GM18873 (cell line): Measurements from ENCODE around the gene HMBS.
"Not testable (repeated sequence)": the region's sequence is repeated elsewhere in the genome, so short reads cannot be mapped to it uniquely, and the experiment has no call there.

ENCODE experiments used
- ATAC-seq: cut with Tn5 transposase; IDR thresholded peaks from one replicate; pipeline ENCODE4 v1.9.1; 2021; ENCODE audit warnings: mild to moderate bottlenecking, moderate library complexity, moderate number of reproducible peaks; ENCODE audit not compliant: unreplicated experiment, low FRiP score

HMBS gene

DNA sequence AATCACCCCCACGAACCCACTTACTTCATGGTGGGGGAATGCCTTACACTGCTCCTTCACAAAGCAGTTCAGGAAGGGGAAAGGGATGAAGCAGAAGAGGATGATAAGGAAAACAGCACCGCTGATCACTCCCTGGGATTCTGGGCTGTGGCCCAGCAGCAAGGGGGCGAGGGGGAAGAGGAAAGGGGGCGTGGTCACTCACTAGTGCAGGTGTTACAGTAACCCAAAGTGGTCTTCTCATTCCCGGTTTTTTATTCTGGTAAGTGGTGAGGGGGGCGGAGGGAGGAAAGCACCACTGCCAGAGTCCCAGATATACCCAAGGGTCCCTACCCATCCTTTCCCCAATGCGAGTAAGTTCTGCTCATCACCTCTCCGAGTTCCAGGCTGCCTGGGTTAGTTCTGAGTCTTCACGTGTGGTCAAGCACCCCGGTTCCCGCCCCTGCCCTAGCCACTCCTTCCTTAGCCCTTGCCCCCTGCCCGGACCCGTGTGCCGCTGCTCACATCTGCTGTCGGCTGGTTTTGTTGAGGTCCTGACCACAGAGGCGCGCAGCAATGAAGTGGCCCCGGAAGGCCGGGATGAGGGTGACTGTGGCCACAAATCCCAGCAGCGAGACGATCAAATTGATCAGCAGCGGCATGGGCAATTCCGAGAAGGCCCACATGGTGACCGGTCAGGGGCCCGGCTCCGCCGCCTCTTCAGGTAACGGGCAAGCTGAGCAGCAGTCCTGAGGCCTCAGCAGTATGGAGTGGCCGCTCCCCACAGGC, 16.5 kb downstream of the HMBS start:
- no peak for ATAC-seq

DNA sequence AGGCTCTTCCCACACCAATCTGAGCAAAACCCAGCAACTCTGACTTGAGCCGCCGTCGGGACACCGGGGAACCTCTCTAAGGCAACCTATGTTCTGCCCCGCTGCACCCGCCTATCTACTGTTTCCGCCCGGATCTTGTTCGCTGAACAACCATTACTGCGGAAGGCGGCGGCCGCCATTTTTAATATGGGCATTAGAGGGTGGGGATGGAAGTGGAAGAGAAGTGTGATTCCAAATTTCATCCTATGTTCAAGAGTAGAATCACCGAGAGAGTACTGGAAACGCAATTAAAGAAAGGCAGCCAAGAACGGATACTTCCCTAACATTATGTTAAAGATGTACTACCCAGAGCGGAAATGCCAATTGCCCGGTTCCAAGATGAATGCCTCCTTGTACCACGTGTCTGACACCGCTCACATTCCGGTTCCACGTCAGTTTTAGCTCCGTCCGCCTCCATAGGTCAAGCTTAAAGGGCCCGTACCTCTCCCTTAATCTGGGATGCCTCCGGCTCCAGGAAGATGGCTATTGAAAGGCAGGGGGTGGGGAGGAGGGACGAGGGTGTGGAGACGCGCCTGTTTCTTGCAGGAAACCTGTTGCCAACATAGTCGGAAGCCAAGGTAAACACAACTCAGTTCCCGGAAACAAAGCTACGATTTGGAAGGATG, 17.2 kb downstream of the HMBS start, which contains the start of gene DPAGT1:
DPAGT1 (minus strand) TSS at position 95 of the 665 bp plus-strand sequence. CDS start 198 bp downstream, outside the sequence.
- peak; percentile 74 for ATAC-seq

DNA sequence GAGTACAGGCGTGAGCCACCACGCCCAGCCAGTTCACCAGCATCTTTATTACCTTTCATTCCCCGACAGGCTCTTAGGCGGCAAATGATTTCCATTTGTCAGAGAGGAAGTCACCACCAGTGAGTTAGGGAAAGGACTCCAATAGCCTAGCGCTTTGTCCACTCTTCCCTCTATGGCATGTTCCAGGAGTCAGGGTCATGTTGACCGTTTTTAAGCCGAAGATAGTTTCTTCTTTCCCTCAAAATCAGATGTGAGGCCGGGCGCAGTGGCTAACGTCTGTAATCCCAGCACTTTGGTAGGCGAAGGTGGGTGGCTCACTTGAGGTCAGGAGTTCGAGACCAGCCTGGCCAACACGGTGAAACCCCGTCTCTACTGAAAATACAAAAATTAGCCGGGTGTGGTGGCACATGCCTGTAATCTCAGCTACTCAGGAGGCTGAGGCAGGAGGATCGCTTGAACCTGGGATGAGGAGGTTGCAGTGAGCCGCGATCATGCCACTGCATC, 18.5 kb downstream of the HMBS start:
- not testable (repeated sequence) for ATAC-seq

DNA sequence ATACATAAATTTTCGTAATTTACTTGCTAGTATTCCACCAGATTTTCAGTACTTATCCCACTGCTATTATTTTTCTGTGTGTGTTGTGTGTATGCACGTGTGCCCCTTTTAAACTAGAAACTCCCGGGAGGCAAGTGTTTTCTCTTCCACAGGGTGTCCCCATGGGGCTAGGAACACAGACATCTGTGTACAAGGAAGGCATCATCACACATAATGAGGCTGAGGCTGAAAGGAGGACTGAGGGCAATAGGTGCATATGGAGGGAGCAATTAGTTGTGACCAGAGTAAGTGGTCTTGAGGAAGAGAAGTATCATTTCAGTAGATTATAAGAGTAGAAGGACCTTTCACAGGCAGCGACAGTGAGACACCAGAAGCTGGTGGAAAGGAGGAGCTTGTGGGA, 19.1 kb downstream of the HMBS start:
- ATAC-seq = no peak

DNA sequence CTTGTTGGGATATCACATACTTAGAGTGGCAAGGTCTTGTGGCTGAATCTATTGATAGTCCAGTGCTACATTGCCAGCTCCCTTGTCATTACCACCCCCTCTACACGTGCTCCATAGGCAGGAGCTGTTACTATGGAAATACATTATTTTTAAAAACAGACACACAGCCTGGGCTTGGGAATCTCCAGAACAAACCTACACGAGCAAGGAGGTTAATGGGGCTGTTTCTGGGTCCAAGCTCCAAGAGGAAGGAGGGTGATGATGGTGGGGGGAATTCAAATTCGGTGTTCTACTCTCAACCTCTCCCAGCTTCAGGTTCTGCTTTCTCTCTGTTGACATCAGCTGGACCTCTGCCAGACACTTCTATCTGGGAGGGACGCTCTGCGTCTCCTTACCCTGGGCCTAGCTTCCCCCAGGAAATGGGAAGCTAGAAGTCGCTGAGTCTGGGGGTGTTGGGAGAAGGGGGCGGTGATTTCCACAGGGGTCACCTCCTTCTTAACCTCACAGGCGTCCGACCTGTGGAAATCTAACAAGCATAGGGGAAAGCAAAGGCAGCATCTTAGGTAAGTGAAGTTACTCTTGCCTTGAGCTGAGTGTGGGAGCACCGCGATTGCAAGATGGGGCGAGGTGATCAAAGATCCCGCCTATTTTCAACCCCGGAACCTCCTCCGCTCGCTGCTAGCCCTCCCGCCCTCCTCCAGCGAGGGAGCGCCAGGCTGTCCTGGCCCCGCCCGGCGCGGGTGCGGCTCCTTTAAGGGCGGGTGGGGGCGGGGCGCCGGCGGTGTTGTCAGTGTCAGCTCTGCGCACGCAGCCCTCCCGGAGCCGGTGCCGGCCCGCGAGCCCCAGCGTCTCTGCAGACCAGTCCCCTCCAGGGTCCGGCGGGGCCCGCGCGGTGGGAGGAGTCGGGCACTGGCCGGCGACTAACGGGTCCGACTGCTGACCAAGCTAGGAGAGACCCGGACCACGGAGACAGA, 22.2 kb downstream of the HMBS start, which contains the start of gene C2CD2L:
C2CD2L (plus strand) TSS at position 781 of the 974 bp plus-strand sequence. CDS start 398 bp downstream, outside the sequence.
- peak; percentile 55 for ATAC-seq

DNA sequence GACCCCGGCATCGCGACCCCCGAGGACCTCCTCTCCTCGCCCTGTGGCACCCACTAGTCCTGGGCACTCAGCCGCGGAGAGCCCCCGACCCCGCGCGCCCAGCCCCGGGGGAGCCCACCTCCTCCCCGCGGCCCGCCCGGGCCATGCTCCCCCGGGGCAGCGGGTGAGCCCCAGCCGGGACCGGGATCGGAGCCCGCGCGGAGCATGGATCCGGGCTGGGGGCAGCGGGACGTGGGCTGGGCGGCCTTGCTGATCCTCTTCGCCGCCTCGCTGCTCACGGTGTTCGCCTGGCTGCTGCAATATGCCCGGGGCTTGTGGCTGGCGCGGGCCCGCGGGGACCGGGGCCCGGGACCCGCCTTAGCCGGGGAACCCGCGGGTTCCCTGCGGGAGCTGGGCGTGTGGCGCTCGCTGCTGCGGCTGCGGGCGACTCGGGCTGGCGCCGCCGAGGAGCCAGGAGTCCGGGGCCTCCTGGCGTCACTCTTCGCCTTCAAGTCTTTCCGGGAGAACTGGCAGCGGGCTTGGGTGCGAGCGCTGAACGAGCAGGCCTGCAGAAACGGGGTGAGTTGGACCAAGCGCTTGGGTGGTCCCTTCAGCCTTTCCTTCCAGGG, 23.0 kb downstream of the HMBS start:
- ATAC-seq = peak; percentile 14

DNA sequence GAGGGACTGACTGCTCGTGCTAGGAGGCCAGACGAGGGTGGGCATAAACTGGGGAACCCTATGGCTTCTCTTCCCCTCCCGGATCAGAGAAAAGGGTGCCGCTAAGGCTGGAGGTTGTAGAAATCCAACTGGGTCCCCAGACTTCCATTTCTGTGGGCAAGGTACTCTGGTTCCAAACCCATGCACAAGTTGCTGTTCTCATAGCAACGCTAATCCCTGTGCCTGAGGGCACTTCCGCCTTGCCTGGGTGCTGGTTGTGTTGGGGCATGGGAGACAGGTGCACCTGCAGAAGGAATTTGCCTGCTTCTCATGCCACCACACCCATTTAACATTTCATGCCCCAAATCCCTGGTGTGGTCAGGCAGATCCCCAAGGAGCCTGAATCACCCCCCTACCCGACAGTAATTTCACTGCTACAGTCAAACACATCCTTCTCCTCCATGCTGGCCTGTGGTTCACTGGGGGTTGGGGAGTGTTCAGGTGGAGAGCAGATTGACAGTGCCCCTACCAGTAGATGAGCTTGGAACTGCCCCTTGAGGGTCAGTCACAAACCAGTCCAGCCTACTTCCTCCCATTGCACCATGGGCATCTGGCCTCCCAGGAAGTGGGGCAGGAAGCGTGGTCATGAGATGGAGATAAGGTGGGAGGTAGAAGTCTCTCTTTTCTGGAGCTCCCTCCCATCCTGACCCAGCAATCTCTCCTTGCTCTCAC, 23.6 kb downstream of the HMBS start:
- no peak for ATAC-seq

DNA sequence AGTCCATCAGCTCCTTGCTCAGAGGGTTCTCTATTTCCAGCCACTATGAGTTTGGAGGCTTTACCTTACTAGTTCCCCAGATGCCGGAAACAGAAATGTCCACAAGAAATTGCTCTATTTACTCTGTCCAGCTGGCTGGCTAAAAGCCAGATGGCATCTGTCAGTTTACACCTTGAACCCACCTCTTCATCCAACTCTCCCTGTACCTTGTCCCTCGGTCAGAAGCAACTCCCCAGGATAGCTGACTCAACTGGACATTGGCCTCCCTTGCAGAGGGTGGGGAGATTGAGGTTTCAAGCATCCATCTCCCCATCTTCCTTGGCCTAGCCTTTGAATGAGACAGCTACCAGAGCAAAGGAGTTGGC, 24.2 kb downstream of the HMBS start:
- no peak for ATAC-seq

DNA sequence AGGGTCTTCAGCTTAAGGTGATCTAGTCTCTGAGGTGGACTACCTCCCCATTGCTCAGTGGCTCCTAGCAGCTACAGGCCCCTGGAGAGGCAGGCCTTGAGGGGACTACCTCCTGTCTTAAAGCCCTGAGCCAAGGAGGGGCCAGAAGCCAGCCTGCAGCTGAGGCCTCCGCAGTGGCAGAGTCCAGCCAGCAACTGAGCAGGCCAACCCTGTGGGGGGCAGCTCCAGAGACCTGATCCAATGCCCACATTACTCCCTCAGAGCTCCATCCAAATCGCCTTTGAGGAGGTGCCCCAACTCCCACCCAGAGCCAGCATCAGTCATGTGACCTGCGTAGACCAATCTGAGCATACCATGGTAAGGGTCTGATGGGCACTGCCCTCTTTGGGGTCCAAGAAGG, 25.2 kb downstream of the HMBS start:
- ATAC-seq = no peak

DNA sequence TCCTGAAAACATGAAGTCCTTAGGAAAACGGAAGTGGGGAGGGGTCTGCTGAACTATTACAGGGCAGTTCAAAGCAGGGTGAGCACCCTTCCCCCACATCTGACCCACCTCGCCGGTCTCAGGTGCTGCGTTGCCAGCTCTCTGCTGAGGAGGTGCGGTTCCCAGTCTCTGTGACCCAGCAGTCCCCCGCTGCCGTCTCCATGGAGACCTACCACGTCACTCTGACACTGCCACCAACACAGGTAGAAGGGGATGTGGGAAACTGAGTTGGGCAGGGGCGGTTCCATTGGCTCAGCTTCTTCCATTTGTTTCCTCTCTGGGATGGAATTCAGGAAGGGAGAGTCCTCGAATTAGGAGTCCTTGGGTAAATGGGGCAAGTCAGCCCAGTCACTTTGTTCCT, 25.8 kb downstream of the HMBS start:
- no peak for ATAC-seq

DNA sequence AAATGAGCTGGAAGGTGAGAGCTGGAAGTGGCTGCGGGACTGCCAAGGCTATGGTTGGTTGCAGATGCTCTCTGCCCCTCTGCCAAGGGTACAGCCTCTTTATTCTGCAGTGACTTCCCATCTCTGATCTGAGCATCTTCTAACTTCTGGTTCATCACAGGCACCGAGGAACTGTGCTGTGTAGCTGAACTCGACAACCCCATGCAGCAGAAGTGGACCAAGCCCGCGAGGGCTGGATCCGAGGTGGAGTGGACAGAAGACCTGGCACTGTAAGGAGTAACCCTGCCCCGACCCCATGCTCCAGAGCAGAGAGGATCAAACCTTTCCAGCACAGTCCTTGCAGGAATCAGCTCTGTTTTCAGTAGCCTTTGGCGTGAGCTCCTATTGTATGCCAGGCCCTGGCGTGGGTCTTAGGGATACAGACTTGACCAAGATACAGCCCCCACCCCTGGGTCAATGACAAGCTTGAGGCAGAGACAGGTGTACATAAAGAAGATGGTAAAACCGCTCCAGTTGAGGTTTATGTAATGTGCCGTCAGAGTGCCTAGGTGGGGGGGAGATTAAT, 26.8 kb downstream of the HMBS start:
- ATAC-seq = no peak

DNA sequence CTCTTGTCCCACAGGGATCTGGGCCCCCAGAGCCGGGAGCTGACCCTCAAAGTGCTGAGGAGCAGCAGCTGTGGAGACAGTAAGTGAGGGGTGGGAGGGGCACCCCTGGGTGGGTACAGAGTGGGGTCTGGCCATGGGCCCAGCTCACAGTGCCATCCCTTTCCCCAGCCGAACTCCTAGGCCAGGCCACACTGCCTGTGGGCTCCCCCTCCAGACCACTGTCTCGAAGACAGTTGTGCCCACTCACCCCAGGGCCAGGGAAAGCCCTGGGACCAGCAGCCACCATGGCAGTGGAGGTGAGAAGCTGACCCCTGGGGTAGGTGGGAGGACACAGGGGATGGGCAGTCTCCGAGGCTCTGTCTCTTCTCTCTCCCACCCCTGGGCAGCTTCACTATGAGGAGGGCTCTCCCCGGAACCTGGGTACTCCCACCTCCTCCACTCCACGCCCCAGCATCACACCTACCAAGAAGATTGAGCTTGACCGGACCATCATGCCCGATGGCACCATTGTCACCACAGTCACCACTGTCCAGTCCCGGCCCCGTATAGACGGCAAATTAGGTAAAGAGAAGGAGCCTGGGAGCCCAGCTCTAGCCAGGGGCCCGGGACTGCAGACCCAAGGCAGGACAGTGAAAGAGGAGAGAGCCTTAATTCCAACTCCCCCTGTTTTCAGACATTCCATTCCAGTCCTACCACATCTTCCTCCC, 27.8 kb downstream of the HMBS start:
- ATAC-seq = no peak

DNA sequence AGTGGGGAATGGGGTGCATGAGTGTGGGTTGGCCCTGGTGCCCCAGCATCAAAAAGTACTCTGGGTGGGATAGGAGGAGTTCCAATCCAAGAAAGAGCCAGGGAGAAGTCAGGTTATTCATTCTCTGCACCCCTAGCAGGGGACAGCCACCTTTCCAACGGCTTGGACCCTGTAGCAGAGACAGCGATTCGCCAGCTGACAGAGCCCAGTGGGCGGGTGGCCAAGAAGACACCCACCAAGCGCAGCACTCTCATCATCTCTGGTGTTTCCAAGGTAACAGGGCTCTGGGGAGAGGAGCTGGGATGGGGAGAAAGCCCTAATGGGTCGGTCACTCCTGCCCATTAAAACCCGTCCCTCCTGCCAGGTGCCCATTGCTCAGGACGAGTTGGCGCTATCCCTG, 29.0 kb downstream of the HMBS start:
- ATAC-seq = no peak

DNA sequence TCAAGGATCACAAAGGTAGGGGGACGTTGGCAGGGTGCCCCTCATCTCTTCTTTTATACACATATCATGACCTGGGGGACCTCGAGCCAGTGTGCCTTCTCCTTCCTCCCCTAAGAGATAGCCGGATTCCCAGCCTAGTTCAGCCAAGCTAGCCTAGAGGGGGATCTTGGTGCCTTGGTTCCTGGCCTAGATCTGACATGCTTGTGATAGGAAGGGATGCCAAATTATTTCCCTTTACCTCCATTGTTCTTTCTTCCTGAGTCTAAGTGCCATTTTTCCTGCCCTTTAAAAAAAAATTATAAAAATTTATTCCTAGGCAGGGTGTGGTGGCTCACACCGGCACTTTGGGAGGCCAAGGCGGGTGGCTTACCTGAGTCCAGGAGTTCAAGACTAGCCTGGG, 29.7 kb downstream of the HMBS start:
- no peak for ATAC-seq

DNA sequence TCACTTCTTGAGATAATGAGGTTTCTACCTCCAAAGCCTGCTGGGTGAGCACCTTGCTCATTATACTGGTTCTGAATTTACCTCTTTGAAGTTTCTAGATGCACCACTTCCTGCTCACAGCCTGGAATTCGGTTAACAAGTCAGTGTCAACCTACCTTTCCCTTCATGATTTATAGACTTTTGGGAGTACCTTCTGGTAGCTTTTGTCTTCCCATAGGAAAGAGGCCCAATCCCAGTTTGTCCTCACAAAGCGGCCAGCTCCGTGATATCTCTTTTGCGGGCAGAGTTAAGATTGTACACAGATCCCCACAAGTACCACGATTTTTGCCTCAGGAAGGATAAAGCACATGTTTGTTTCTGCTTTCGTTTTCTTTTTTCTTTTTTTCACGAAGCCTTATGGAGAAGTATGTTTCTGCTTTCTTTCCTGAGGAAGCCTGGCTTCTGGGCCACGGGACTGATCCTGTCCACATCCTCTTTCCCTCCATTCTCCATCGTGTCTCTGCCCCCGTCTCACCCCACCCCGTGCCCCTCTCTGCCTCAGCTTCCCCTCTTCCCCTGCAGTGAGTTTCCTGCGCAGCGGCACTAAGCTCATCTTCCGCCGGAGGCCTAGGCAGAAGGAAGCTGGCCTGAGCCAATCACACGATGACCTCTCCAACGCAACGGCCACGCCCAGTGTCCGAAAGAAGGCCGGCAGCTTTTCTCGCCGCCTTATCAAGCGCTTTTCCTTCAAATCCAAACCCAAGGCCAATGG, 31.0 kb downstream of the HMBS start:
- no peak for ATAC-seq

DNA sequence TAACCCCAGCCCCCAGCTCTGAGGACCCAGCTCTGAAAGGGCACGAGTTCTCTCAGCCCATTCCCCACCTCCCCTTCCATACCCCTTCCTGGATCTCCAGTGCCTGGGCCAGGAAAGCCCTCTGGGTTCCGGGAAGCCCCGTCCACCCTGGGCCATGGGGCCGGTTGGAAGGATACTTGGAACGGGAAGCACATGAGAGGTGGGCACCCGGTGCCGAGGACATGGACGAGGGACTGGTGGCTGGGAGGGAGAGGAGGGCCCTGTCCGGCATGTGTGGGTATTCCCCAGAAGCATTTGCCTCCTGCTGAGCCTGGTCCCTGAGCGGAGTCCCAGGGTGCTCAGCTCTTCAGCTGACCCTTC, 31.5 kb downstream of the HMBS start:
- no peak for ATAC-seq

DNA sequence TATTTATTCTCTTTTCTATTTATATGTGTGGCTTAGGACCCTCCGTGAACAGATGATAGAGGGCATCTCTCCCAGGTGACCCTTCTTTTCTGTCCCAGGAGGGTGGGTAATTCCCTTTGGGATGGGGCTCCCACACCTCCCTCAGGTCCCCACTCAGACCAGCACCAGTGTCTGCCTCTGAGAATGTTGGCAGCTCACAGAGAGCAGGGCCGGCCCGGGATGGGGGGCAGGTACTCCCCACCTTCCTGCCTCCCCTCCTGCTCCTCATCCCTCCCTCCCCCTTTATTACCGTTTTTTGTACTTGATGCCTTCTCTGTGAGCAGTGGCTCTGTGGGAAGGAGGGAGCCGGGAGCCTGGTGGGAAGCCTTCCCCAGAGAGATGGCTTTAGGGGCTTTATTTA, 31.9 kb downstream of the HMBS start:
- ATAC-seq = no peak
